Measurements from ENCODE around the gene HEXA.

GRCh38 chr15:72307026-72307425, 68.8 kb downstream of the HEXA start:
- TF ChIP-seq POLR2AphosphoS5 (IDR thresholded peaks at IDR 0.05; ENCODE audit: low read depth, low read length) (no peak), NRF1 (IDR thresholded peaks at IDR 0.05; ENCODE audit: low read depth, low read length) (no peak), JUND (IDR thresholded peaks at IDR 0.05; ENCODE audit: low read length) (no peak), TAF1 (IDR thresholded peaks at IDR 0.05; ENCODE audit: low read depth, low read length) (no peak), NANOG (IDR thresholded peaks at IDR 0.05; ENCODE audit: insufficient read depth, low read depth, low read length, poor library complexity, severe bottlenecking) (no peak)
